ENCODE measurements around the gene LTA4H. TPM values are rescaled to one million over a fixed set of nuclear protein-coding genes. Genes with fewer than 3 reads are reported as not detected.
"Not testable (repeated sequence)": the region's sequence is repeated elsewhere in the genome, so short reads cannot be mapped to it uniquely, and the experiment has no call there.

Gene LTA4H
- polyA plus RNA-seq, result 10 to 100 TPM; 36.9 to 40.9 (median 39.9) TPM

DNA sequence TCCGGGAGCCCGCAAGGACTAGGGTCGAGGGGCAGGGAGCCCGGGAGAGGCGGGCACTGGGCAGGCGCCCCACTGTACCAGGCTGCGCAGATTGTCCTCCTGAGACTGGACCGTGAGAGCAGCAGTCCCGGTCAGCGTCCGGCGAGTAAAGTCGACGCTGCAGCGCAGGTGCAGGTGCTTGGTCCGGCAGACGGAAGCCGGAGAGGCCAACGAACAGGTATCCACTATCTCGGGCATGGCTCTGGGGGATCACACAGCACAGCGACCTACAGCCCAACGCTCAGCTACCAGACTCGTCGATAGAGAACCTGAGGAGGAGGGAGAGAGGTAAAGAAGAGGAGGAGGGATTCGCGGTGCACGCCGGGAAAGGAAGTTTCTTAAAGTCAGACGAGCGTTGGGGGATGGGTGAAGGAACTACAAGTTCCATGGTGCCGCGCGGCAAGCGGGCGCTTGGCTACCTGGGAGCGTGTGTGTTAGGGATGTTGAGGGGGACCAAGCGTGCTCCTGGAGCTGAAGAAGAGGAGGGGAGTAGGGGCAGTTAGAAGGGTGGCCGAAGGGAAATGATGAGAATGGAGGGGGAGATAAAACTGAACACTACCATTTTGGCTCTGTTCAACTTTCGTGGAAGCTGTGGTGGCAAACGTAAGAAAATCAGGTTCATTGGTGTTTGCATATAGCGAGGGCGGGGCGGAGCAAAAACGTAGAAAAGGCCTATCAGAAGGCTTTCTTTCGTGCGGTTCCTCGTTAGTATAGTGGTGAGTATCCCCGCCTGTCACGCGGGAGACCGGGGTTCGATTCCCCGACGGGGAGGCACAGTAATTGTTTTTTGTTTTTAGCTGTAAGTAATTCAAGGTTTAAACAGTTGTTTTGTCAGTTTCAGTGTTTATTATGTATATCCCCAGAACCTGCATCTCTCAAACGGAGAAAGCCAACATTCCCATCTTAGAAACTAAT is at the start of gene LTA4H:
Gene LTA4H, minus strand, starts transcription at position 305 of the 954 bp plus-strand sequence. Its CDS starts 68 bp downstream, at position 237.
- peak within 1 kb of the TSS; percentile 29 for H3K27ac ChIP-seq (ENCODE audit: low read depth, low read length)
- 0% methylated on average over 55 of the region's 55 CpGs for WGBS, 3 donors

DNA sequence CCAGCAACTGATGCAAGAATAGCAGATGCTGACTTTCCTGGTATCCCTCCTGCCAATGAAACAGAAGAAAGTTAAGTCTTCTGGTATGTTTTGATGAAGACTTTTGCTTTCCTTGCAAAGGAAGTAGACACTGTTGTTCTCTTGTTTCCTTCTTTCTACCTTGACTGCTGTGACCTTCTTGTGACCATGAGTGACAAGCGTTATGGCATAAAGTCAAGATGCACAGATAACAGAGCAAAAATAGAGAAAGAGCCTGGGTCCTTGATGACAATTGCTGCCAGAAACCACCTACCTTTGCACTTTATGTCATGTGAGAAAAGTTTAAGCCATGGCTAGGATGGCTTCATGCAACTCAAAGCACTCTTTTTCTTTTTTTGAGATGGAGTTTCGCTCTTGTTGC is 49.2 kb upstream of the LTA4H start:
- H3K27ac ChIP-seq (ENCODE audit: low read depth, low read length), result no peak overlapping the region
- 85 to 98% (median 97%) methylated on average over 2 of the region's 2 CpGs for WGBS, 3 donors

DNA sequence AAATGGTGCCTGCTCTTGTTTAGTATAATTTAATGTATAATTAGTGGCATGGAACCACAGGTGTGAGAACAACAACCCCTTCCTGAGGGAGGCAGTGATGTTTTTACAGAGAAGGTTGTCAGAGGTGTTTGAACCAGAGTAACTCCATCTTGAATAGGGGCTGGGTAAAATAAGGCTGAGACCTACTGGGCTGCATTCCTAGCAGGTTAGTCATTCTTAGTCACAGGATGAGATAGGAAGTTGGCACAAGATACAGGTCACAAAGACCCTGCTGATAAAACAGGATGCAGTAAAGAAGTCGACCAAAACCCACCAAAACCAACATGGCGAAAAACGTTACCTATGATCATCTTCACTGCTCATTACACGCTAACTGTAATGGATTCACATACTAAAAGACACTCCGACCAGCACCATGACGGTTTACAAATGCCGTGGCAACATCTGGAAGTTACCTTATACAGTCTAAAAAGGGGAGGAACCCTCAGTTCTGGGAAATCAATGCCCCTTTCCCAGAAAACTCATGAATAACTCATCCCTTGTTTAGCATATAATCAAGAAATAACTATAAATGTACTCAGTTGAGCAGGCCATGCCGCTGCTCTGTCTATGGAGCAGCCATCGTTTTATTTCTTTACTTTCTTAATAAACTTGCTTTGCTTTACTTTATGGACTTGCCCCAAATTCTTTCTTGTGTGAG is 47.8 kb upstream of the LTA4H start:
- 91 to 92% (median 91%) methylated on average over 9 of the region's 9 CpGs for WGBS, 3 donors

DNA sequence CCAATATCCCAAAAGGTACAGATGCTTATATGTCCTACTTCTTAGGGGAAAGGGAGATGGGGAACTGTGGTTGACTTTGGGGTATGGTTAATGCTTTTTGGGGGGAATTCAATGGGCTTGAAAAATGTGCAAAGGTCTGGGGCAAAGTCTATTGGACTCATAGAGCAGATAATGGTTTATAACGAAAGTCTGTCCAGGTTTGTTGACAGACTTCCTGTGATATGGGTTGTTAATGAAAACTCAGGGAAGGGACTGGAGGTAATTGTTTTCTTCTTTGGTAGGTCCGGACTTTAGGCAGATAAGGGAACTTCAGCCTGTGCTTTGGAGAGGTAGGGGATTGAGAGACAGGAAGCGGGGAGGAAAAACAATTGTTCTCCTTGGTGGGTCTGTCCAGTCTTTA is 46.2 kb upstream of the LTA4H start:
- 64 to 80% (median 79%) methylated on average over 3 of the region's 3 CpGs for whole genome bisulfite sequencing, 3 donors
- H3K27ac ChIP-seq (ENCODE audit: low read depth, low read length), result no peak overlapping the region

More for the DNA sequence above, 47.8 kb upstream of the LTA4H start:
- no peak overlapping the region for H3K27ac ChIP-seq (ENCODE audit: low read depth, low read length)

DNA sequence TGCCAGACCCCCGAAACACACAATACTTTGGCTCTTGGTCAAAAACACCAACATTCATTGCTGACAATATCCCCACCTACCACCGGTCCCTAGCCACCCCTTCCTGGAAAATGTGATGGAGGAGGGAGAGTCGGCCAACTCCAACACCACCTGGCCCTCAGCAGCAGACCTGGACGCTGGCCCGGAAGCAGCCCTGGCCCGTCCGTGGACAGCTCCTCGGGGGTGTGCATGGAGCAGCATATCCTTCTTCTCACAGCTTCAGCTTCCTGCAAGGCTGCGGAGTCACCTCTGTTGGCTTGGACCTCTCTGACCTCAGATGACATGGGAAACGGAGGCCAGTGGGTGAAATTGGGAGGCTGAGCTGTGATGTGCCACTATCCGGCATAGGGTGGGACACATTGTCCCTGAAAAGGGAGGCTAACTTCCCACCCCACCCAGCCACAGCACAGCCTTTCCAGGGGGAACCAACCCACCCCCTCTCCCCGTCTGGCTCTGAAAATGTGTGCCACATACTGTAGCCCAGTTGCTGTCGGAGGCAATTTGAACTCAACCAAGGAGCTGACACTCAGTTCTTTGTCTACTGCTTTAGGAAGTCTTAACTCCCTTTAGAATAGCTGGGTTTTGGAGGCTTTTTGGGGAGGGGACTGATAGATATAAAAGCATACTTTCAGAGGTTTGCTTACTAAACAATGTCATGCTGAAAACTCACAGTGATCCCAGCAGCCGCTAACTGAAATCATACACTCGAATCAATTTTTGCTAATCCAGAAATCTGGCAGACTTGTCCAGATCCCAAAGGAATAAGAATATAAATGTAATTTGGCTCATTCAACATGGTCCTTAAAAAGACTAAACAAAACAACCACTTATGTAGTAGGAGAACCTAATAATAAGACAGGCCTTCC is 43.1 kb upstream of the LTA4H start:
- H3K27ac ChIP-seq (ENCODE audit: low read depth, low read length), result no peak overlapping the region
- WGBS, 3 donors, result 25 to 56% (median 31%) methylated on average over 15 of the region's 15 CpGs

DNA sequence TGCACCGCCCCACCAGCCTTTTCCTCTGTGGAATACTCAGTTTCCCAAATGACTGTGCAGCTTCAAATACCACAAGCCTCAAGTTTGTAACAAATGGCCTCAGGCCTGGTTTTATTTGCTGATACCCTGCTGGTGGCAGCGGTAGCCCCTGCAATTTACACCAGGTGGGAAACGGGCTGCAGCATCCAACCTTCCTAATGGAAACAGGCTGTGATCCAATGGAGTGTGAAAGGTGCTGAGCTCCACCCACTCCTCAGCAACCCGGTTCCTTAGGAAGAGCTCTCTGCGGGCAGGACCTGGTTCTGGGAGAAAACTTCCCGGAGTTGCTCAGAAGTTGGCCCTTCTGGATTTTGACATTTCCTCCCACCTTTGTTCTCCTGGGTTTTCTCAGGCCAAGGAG is 41.7 kb upstream of the LTA4H start:
- no peak overlapping the region for H3K27ac ChIP-seq (ENCODE audit: low read depth, low read length)
- 67 to 82% (median 77%) methylated on average over 6 of the region's 6 CpGs for WGBS, 3 donors

DNA sequence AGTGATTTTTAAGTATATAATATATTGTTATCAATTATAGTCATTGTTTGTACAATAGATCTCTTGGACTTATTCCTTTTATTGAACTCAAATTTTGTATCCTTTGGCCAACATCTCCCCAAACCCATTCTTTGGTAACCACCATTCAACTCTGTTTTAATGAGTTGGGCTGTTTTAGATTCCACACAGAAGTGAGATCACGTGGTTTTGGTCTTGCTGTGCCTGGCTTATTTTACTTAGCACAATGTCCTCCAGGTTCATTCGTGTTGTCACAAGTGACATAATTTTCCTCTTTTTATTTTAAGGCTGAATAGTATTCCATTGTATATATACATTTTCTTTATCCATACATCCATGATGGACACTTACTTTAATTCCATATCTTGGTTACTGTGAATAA is 40.2 kb upstream of the LTA4H start:
- no peak overlapping the region for H3K27ac ChIP-seq (ENCODE audit: low read depth, low read length)
- WGBS, 3 donors, result 78 to 84% (median 81%) methylated on average over 2 of the region's 2 CpGs

DNA sequence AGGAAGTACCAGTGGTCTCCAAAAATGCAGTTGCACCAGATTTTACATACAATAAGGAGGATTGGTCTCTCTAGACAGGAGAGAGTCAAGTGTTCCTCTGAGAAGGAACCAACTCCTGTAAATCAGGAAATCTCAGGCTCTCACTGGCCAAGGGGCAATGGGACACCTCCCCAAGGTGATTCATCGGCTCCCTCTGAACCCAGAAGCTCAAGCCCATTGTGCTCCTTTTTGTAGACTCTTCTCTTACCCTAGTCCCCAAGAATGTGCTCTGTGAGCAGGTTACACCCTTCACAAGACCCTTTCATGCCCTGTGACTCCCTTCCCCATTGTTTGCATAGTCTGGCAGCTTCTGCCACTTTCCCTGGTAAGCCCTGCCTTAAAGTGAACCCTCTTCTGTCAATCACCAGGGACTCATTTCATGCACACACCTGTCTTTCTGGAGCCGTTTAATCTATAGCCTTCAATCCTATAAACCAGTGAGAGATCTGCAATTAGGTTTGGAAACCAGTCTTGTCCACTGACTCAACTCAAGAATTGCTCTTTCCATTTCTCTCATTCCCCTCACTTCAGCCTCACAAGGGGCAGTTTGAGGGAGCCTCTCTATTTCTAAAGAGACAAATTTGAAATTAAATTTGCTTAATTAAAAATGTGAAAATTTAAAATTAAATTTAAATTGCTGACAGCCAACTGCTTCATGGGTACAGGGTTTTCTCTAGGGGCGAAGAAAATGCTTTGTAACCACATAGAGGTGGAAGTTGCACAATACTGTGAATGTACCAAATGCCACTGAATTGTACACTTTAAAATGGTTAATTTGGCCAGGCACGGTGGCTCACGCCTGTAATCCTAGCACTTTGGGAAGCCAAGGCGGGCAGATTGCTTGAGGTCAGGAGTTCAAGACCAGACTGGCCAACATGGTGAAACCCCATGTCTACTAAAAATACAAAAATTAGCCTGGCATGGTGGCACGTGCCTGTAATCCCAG is 38.3 kb upstream of the LTA4H start:
- WGBS, 3 donors, result 54 to 71% (median 61%) methylated on average over 7 of the region's 7 CpGs
- no peak overlapping the region for H3K27ac ChIP-seq (ENCODE audit: low read depth, low read length)

DNA sequence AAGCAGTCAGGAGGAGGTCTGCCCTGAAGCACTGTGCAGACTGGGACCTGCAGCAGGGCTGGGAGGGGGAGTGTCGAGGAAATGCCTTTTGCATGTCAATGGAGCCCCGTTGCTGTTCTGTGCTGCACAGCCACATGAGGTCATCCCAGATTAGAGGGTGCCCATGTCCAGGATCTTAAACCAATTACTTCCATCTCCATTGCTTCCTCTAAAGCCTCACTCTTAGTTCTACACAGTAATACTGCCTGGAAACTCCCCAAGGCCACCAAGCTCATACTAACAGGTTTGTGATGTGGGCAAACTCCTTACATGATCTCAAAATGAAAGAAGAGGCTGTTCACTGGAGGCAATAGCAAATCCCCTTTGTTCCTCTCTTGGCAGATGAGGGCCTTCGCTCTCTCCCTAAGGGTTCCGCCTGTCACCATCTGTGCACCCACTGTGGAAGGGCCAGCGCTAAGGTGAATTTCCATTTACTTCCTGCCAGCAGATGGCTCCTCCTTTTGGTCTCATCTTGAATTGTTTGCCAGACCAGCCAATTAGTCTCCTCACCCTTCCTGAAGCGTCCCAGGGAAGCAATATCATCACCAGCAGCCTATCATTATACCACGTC is 35.4 kb upstream of the LTA4H start:
- H3K27ac ChIP-seq (ENCODE audit: low read depth, low read length), result no peak overlapping the region
- 44 to 55% (median 46%) methylated on average over 7 of the region's 7 CpGs for WGBS, 3 donors

DNA sequence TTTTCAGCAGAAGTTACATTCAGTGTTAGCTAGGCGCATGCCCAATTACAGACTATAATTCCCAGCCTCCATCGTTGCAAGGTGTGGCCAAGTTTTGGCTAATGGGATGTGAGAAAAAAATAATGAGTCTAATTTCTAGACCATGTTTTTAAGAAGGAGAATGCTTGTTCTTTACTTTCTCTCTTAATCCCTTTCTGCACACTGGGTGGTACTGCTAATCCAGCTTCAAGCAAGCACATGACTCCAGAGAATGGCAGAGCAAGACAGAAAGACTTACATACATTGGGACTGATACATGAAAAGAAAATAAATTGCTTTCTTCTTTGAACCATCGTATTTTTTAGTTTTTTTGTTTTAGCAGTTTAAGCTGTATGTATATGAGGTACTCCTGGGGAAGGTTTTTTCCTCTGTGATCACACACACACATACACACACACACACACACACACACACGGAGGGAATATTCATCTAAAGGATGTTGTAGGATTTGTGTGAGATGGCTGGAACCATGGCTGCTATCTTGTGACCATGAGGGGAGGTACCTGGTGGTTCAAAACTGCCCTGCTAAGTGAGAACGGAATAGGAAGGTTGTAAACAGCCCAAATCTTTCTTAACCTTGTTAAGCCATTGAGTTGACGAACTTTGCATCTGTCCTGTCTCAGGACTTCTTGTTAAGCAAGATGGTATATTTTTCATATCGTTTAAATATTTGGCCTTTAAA is 34.3 kb upstream of the LTA4H start:
- WGBS, 3 donors, result 82 to 90% (median 86%) methylated on average over 7 of the region's 7 CpGs
- H3K27ac ChIP-seq (ENCODE audit: low read depth, low read length), result no peak overlapping the region

DNA sequence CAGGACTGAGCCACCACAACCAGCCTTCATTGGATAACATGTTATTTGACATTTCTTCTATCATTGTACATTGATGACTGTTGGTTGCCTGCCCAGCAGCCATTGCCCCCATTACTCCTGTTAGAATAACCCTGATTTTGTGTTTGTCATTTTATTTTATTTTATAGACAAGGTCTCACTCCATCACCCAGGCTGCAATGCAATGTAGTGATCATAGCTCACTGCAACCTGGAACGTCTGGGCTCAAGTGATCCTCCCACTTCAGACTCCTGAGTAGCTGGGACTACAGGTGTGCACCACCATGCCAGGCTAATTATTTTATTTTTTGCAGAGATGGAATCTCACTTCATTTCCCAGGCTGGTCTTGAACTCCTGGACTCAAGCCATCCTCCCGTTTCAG is 33.2 kb upstream of the LTA4H start:
- no peak overlapping the region for H3K27ac ChIP-seq (ENCODE audit: low read depth, low read length)
- WGBS, 3 donors, result 79 to 83% (median 80%) methylated on average over 2 of the region's 2 CpGs

DNA sequence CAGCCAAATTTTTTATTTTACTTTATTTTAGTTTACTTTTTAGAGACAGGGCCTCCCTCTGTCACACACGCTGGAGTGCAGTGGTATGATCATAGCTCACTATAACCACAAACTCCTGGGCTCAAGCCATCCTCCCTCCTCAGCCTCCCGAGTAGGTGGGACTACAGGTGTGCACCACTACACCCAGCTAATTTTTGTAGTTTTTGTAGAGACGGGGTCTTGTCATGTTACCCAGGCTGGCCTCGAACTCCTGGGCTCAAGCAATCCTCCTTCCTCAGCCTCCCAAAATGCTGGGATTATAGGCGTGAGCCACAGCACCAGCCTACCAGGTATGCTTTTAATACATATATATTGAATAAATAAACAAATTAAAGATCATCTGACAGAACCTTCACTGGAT is 32.7 kb upstream of the LTA4H start:
- H3K27ac ChIP-seq (ENCODE audit: low read depth, low read length), result no peak overlapping the region
- 90 to 97% (median 95%) methylated on average over 5 of the region's 5 CpGs for WGBS, 3 donors

DNA sequence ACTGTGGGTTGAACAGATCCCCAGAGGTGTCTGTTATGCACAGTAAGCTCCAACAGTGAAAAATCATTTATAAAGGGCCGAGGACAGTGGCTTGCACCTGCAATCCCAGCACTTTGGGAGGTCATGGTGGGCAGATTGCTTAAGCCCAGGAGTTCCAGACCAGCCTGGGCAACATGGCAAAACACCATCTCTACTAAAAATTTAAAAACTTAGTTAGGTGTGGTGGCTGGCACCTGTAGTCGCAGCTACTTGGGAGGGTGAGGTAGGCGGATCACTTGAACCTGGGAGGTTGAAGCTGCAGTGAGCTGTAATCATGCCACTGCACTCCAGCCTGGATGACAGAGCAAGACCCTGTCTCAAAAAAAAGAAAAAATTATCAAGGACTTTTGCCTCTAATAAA is 30.4 kb upstream of the LTA4H start:
- 95 to 96% (median 95%) methylated on average over 3 of the region's 3 CpGs for WGBS, 3 donors

DNA sequence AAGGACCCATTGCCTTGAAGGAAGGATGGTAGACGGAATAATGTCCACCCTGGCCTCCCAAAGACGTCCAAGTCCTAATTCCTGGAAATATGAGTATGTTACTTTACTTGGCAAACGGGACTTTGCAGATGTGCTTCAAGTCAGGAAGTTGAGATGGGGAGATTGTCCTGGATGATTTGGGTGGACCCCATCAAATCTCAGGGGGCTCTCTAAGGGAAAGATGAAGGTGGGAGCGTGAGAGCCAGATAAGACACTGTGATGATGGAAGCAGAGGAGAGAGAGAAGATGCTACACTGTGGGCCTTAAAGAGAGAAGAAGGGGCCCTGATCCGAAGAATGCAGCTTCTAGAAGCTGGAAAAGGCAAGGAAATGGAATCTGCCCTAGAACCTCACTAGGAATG is 29.6 kb upstream of the LTA4H start:
- 72 to 80% (median 77%) methylated on average over 5 of the region's 5 CpGs for WGBS, 3 donors
- H3K27ac ChIP-seq (ENCODE audit: low read depth, low read length), result no peak overlapping the region

More for the DNA sequence above, 30.4 kb upstream of the LTA4H start:
- H3K27ac ChIP-seq (ENCODE audit: low read depth, low read length), result not testable (repeated sequence)

DNA sequence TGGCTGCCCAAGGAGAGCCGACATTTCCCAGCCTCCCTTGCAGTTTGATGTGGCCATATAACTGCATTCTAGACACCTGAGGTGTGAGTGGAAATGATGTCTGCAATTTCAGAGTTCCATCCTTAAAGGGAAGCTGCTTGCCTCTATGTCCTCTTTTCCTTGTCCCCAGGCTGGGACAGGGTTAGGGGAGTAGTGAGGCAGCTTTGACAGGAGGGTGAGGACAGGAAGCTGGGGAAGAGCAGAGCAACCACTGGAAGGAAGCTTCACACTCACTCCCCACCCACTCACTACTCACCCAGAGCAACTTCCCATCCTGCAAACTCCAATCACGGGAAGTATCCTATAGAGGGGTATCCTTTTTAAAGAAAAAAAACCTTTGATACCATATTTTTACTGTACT is 28.9 kb upstream of the LTA4H start:
- WGBS, 3 donors, result 47 to 72% (median 54%) methylated on average over 2 of the region's 2 CpGs

DNA sequence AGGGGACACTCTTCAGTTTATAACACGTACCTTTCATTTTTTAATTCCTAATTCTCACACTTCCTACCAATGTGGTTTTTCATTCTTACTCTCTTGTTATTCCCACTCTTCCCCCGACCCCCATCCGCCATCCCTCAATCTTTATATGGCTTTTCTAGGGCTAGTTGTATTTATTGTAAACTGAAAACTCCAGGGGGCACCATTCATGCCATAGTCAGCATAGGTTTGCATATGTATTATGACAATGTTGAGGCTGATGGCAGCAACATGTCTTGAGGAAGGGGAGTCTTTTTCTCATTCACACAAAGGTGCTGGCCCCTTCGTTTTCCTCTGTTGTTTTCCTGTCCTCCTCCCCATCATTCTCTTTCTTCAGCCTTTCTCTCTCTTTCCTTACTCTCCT is 27.7 kb upstream of the LTA4H start:
- WGBS, 3 donors, result 76 to 83% (median 82%) methylated on average over 4 of the region's 4 CpGs
- H3K27ac ChIP-seq (ENCODE audit: low read depth, low read length), result no peak overlapping the region

More for the DNA sequence above, 28.9 kb upstream of the LTA4H start:
- H3K27ac ChIP-seq (ENCODE audit: low read depth, low read length), result no peak overlapping the region
